Hepatocyte (in vitro differentiated cells): ENCODE measurements around the gene CCDC150. TPM values are rescaled to one million over a fixed set of nuclear protein-coding genes. Genes with fewer than 3 reads are reported as not detected.
"Not testable (repeated sequence)": the region's sequence is repeated elsewhere in the genome, so short reads cannot be mapped to it uniquely, and the experiment has no call there.

ENCODE experiments used
- DNase-seq: peaks from one replicate; pipeline ENCODE4 v3.0.0-alpha.2; 2016; ENCODE audit warnings: low spot score
- H2AFZ ChIP-seq: fragments of 200-600 bp; sonication (generic); 2 replicates; pipeline ENCODE4 v1.6.0; 2016; ENCODE audit warnings: antibody characterized with exemption, mild to moderate bottlenecking
- H3K27ac ChIP-seq: fragments of 200-600 bp; sonication (generic); 2 replicates; pipeline ENCODE4 v1.5.1; 2016; ENCODE audit warnings: mild to moderate bottlenecking
- H3K27me3 ChIP-seq: fragments of 200-600 bp; sonication (generic); 2 replicates; pipeline ENCODE4 v1.6.1; 2016
- H3K36me3 ChIP-seq: fragments of 200-600 bp; sonication (generic); replicated peaks from 2 replicates; pipeline ENCODE4 v1.5.1; 2016; ENCODE audit warnings: low read depth; ENCODE audit not compliant: insufficient read depth
- H3K4me1 ChIP-seq: fragments of 200-600 bp; sonication (generic); 2 replicates; pipeline ENCODE4 v1.5.1; 2016; ENCODE audit warnings: mild to moderate bottlenecking, moderate library complexity; ENCODE audit not compliant: insufficient read depth
- H3K4me2 ChIP-seq: fragments of 200-600 bp; sonication (generic); 2 replicates; pipeline ENCODE4 v1.6.0; 2016
- H3K4me3 ChIP-seq: fragments of 200-600 bp; sonication (generic); 2 replicates; pipeline ENCODE4 v1.5.1; 2016; ENCODE audit warnings: mild to moderate bottlenecking
- H3K79me2 ChIP-seq: fragments of 200-600 bp; sonication (generic); 2 replicates; pipeline ENCODE4 v1.6.0; 2017; ENCODE audit warnings: mild to moderate bottlenecking
- H3K9me2 ChIP-seq: fragments of 200-600 bp; sonication (generic); replicated peaks from 2 replicates; pipeline ENCODE4 v1.6.0; 2017; ENCODE audit warnings: mild to moderate bottlenecking; ENCODE audit not compliant: insufficient read depth
- H3K9me3 ChIP-seq: fragments of 200-600 bp; sonication (generic); 2 replicates; pipeline ENCODE4 v1.5.1; 2016; ENCODE audit warnings: low read depth, mild to moderate bottlenecking
- H4K20me1 ChIP-seq: fragments of 200-600 bp; sonication (generic); 2 replicates; pipeline ENCODE4 v1.6.0; 2016; ENCODE audit warnings: mild to moderate bottlenecking; ENCODE audit not compliant: insufficient read depth, poor library complexity, severe bottlenecking
- CTCF ChIP-seq: fragments of 200-600 bp; sonication (generic); IDR thresholded peaks from 2 replicates; pipeline ENCODE4 v1.5.1; 2016; ENCODE audit warnings: antibody characterized with exemption, mild to moderate bottlenecking; ENCODE audit not compliant: poor library complexity
- EZH2 ChIP-seq: fragments of 200-600 bp; sonication (generic); IDR thresholded peaks from 2 replicates; pipeline ENCODE4 v1.6.1; 2016; ENCODE audit warnings: antibody characterized with exemption, mild to moderate bottlenecking, borderline replicate concordance
- EZH2phosphoT487 ChIP-seq: fragments of 200-600 bp; sonication (generic); IDR thresholded peaks from one replicate; pipeline ENCODE4 v1.6.1; 2018; ENCODE audit warnings: antibody characterized with exemption, mild to moderate bottlenecking, low read depth, moderate library complexity; ENCODE audit not compliant: unreplicated experiment, severe bottlenecking
- WGBS: methylation state at CpG from one replicate; pipeline ENCODE4 v1.1.6; 2016; ENCODE audit warnings: low lambda C conversion rate; ENCODE audit errors: missing lambda C conversion rate; 5-methylcytosine and 5-hydroxymethylcytosine counted together
- polyA plus RNA-seq: library from polyadenylated mRNA; unstranded; fragments of >200 nt; fragmentation: Nextera tagmentation; extraction: Ambion mirVana; gene quantifications from 2 replicates; pipeline ENCODE4 v1.2.1, GENCODE V29; 2016
- total RNA-seq: library from RNA; depleted of rRNA; stranded (reverse); fragments of >200 nt; gene quantifications from 2 replicates; pipeline ENCODE4 v1.2.3, GENCODE V29; 2014

CCDC150 gene
- total and polyA plus RNA-seq, 2 experiments from 2014 or later = 6.2 to 6.6 TPM

GRCh38 chr2:196725882-196726281 is 86.4 kb downstream of the CCDC150 start:
- WGBS = 90% methylated on average over 4 of the region's 4 CpGs
- no peak overlapping the region for H2AFZ ChIP-seq
- H3K27me3 ChIP-seq = no peaks in the 10 kb centered on the region
- no peaks in the 10 kb centered on the region for H3K9me3 ChIP-seq
- H3K36me3 ChIP-seq = no peaks in the 10 kb centered on the region
- no peaks in the 10 kb centered on the region for H3K4me1 ChIP-seq
- no peak for DNase-seq
- H3K27ac ChIP-seq = no peak overlapping the region
- no peaks in the 10 kb centered on the region for H4K20me1 ChIP-seq
- no peaks in the 10 kb centered on the region for H3K9me2 ChIP-seq
- no peak overlapping the region for H3K4me2 ChIP-seq
- H3K79me2 ChIP-seq = no peaks in the 10 kb centered on the region
- no peak overlapping the region for H3K4me3 ChIP-seq
- no peak for TF ChIP-seq CTCF
- no peak for TF ChIP-seq EZH2phosphoT487
- no peak for TF ChIP-seq EZH2

- H2AFZ ChIP-seq = no peak overlapping the region
- no peak overlapping the region for H3K4me3 ChIP-seq
- peak overlapping the region; percentile 72 for H3K27ac ChIP-seq
- no peaks in the 10 kb centered on the region for H4K20me1 ChIP-seq
- no peaks in the 10 kb centered on the region for H3K4me1 ChIP-seq
- peak; percentile 50 for DNase-seq
- TF ChIP-seq EZH2 (no peak), CTCF (no peak), EZH2phosphoT487 (no peak)
- H3K4me2 ChIP-seq = peak overlapping the region; percentile 45
- H3K27me3 ChIP-seq = no peaks in the 10 kb centered on the region
- no peaks in the 10 kb centered on the region for H3K79me2 ChIP-seq
- H3K9me2 ChIP-seq = no peaks in the 10 kb centered on the region
- H3K9me3 ChIP-seq = no peaks in the 10 kb centered on the region
- no peaks in the 10 kb centered on the region for H3K36me3 ChIP-seq
- WGBS = 80% methylated on average over 2 of the region's 2 CpGs
These were observed 89.9 kb downstream of the CCDC150 start for GRCh38 chr2:196729418-196729817.

- not testable (repeated sequence) for H3K27ac ChIP-seq, H3K4me1 ChIP-seq, H3K4me2 ChIP-seq, H3K27me3 ChIP-seq, H2AFZ ChIP-seq, H4K20me1 ChIP-seq, H3K4me3 ChIP-seq, DNase-seq, H3K79me2 ChIP-seq, H3K9me3 ChIP-seq, H3K36me3 ChIP-seq, H3K9me2 ChIP-seq
These were observed 97.1 kb downstream of the CCDC150 start for GRCh38 chr2:196736646-196737045.

GRCh38 chr2:196737046-196737445 is 97.5 kb downstream of the CCDC150 start:
- H3K4me2 ChIP-seq = no peak overlapping the region
- H2AFZ ChIP-seq = no peak overlapping the region
- TF ChIP-seq CTCF (no peak), EZH2 (no peak), EZH2phosphoT487 (no peak)
- no peak for DNase-seq
- no peaks in the 10 kb centered on the region for H3K79me2 ChIP-seq
- H3K4me1 ChIP-seq = no peaks in the 10 kb centered on the region
- no peaks in the 10 kb centered on the region for H3K36me3 ChIP-seq
- no peak overlapping the region for H3K4me3 ChIP-seq
- H3K27ac ChIP-seq = no peak overlapping the region
- no peaks in the 10 kb centered on the region for H4K20me1 ChIP-seq
- no peaks in the 10 kb centered on the region for H3K27me3 ChIP-seq
- WGBS = 91% methylated on average over 2 of the region's 2 CpGs
- no peaks in the 10 kb centered on the region for H3K9me2 ChIP-seq
- H3K9me3 ChIP-seq = no peaks in the 10 kb centered on the region
